Measurements from ENCODE around the gene HIPK4. TPM values are rescaled to one million over a fixed set of nuclear protein-coding genes. Genes with fewer than 3 reads are reported as not detected.

Gene HIPK4
- total RNA-seq, 1 experiment from 2014 or later: 0.74 TPM

DNA sequence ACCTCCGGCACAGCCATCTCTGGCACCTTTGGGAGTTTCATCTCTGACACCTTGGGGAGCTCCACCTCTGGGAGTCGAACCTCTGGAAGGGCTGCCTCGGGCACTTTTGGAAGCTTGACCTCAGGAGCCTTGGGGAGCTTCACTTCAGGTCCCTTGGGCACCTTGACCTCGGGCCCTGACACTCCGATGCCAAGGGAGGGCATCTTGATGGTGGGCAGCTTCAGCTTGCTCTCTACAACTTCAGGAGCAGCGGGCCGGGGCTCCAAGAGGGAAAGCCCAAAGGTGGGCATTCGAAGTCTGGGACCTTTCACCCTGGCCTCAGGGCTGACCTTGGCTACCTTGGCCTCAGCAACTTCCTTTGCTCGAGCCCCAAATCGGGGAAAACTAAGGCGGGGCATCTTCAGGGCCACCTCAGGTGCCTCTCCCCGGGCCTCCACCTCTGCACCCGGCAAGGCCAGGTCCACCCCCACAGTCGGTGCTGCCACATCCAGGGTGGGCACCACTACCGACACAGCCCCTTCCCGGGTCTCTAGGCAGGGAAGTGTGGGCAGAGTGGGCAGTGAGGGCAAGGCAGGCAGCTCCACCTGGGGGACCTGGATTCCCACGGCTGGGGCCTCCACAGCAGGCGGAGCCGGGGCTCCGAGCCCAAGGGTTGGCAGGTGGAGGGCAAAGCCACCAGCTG is 7.0 kb upstream of the HIPK4 start:
- no peak overlapping the region for H2AFZ ChIP-seq (ENCODE audit: low read depth, low read length, poor library complexity, severe bottlenecking)
- intact Hi-C loops (cut with micrococcal nuclease): no loop called here
- no peaks in the 10 kb centered on the region for H3K79me2 ChIP-seq (ENCODE audit: insufficient read depth, low read length)
- no peaks in the 10 kb centered on the region for H4K20me1 ChIP-seq (ENCODE audit: insufficient read depth)
- no peak overlapping the region for H3K27ac ChIP-seq (ENCODE audit: low read depth, low read length)
- ChIA-PET CTCF (no interaction called here), RAD21 (ENCODE audit: low non-redundant PET in 1 of 2, low total read pairs in 2 of 2, uncharacterized antibody in 2 of 2, unreplicated experiment in 2 of 2) (no interaction called here), POLR2A (no interaction called here)
- H3K4me2 ChIP-seq (ENCODE audit: low read length): no peak overlapping the region
- no peak for DNase-seq (ENCODE audit: low read depth, low spot score)
- H3K9me2 ChIP-seq (ENCODE audit: insufficient read depth): no peaks in the 10 kb centered on the region
- ATAC-seq: no peak
- no peaks in the 10 kb centered on the region for H3K9me3 ChIP-seq (ENCODE audit: control insufficient read depth in 1 of 2, insufficient read depth in 1 of 2, low read depth in 1 of 2, low read length in 2 of 2)
- no peak overlapping the region for H3K9ac ChIP-seq (ENCODE audit: low read length)
- no peak for TF ChIP-seq EZH2phosphoT487 (IDR thresholded peaks at IDR 0.05; ENCODE audit: borderline replicate concordance)
- H3K4me1 ChIP-seq (ENCODE audit: control insufficient read depth in 1 of 2, insufficient read depth in 2 of 2, low read length in 2 of 2): peaks cover 14 to 33% of the 10 kb centered on the region in 2 experiments
- H3K4me3 ChIP-seq (replicated peaks in 1 of 2; ENCODE audit: low read depth in 1 of 2, low read length in 2 of 2): no peak overlapping the region
- no TSS peak for BruUV-seq (replicated peaks)
- no peaks in the 10 kb centered on the region for H3K36me3 ChIP-seq (ENCODE audit: control insufficient read depth in 1 of 2, insufficient read depth in 2 of 2, low read length in 2 of 2)
- H3K27me3 ChIP-seq (ENCODE audit: insufficient read depth, low read length): no peaks in the 10 kb centered on the region

DNA sequence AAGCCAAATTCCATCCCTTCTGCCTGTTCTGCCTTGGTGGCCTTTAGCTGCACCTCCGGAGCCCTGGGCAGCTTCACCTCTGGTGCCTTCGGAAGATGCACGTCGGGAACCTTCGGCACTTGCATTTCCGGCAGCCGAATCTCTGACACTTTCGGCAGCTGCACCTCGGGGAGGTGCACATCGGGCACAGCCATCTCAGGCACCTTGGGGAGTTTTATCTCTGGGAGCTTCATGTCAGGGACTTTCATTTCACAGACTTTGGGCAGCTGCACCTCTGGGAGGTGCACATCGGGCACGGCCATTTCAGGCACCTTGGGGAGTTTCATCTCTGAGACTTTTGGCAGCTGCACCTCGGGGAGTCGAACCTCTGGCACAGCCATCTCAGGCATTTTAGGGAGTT is 6.0 kb upstream of the HIPK4 start:
- Histone ChIP-seq H3K27ac (ENCODE audit: low read depth, low read length) (no peak overlapping the region), H3K4me3 (replicated peaks in 1 of 2; ENCODE audit: low read depth in 1 of 2, low read length in 2 of 2) (no peak overlapping the region), H4K20me1 (ENCODE audit: insufficient read depth) (no peaks in the 10 kb centered on the region), H3K27me3 (ENCODE audit: insufficient read depth, low read length) (no peaks in the 10 kb centered on the region), H3K4me1 (ENCODE audit: control insufficient read depth in 1 of 2, insufficient read depth in 2 of 2, low read length in 2 of 2) (peaks cover 15 to 34% of the 10 kb centered on the region in 2 experiments), H3K79me2 (ENCODE audit: insufficient read depth, low read length) (no peaks in the 10 kb centered on the region), H3K36me3 (ENCODE audit: control insufficient read depth in 1 of 2, insufficient read depth in 2 of 2, low read length in 2 of 2) (no peaks in the 10 kb centered on the region), H3K9me2 (ENCODE audit: insufficient read depth) (no peaks in the 10 kb centered on the region), H3K9me3 (ENCODE audit: control insufficient read depth in 1 of 2, insufficient read depth in 1 of 2, low read depth in 1 of 2, low read length in 2 of 2) (no peaks in the 10 kb centered on the region), H3K4me2 (ENCODE audit: low read length) (no peak overlapping the region), H3K9ac (ENCODE audit: low read length) (no peak overlapping the region), H2AFZ (ENCODE audit: low read depth, low read length, poor library complexity, severe bottlenecking) (no peak overlapping the region)
- POLR2A ChIA-PET: no interaction called here
- no TSS peak for BruUV-seq (replicated peaks)
- no peak for DNase-seq (ENCODE audit: low read depth, low spot score)
- RAD21 ChIA-PET (ENCODE audit: low non-redundant PET in 1 of 2, low total read pairs in 2 of 2, uncharacterized antibody in 2 of 2, unreplicated experiment in 2 of 2): no interaction called here
- CTCF ChIA-PET: interaction anchor here (1.7 kb wide), 1 partner anchor 25 kb away, joined by 6 read pairs; no protein-coding TSS in a partner anchor
- intact Hi-C loops (cut with micrococcal nuclease): no loop called here
- ATAC-seq: no peak
- TF ChIP-seq SP1 (IDR thresholded peaks at IDR 0.05; ENCODE audit: low read depth) (no peak), EZH2 (IDR thresholded peaks at IDR 0.05) (no peak), YY1 (IDR thresholded peaks at IDR 0.05; ENCODE audit: extremely low read depth, insufficient replicate concordance, low read depth, low read length) (no peak), TCF7L2 (IDR thresholded peaks at IDR 0.05; ENCODE audit: borderline replicate concordance, extremely low read depth, insufficient read depth, insufficient read length) (no peak), FOSL1 (IDR thresholded peaks at IDR 0.05; ENCODE audit: low read depth) (no peak), CEBPB (IDR thresholded peaks at IDR 0.05; ENCODE audit: low read depth) (no peak), EGR1 (IDR thresholded peaks at IDR 0.05; ENCODE audit: low read depth) (no peak), POLR2AphosphoS5 (IDR thresholded peaks at IDR 0.05; ENCODE audit: low read depth, low read length) (no peak), EZH2phosphoT487 (IDR thresholded peaks at IDR 0.05; ENCODE audit: borderline replicate concordance) (no peak), POLR2A (IDR thresholded peaks at IDR 0.05; ENCODE audit: borderline replicate concordance, extremely low read depth, insufficient read depth, insufficient read length) (no peak)
- TF ChIP-seq, protein P1, sequence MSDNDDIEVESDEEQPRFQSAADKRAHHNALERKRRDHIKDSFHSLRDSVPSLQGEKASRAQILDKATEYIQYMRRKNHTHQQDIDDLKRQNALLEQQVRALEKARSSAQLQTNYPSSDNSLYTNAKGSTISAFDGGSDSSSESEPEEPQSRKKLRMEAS (IDR thresholded peaks at IDR 0.05): no peak
- TF ChIP-seq, protein P2, sequence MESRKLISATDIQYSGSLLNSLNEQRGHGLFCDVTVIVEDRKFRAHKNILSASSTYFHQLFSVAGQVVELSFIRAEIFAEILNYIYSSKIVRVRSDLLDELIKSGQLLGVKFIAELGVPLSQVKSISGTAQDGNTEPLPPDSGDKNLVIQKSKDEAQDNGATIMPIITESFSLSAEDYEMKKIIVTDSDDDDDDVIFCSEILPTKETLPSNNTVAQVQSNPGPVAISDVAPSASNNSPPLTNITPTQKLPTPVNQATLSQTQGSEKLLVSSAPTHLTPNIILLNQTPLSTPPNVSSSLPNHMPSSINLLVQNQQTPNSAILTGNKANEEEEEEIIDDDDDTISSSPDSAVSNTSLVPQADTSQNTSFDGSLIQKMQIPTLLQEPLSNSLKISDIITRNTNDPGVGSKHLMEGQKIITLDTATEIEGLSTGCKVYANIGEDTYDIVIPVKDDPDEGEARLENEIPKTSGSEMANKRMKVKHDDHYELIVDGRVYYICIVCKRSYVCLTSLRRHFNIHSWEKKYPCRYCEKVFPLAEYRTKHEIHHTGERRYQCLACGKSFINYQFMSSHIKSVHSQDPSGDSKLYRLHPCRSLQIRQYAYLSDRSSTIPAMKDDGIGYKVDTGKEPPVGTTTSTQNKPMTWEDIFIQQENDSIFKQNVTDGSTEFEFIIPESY (IDR thresholded peaks at IDR 0.05; ENCODE audit: extremely low read depth, insufficient replicate concordance, low read length): no peak
- TF ChIP-seq, protein P3, sequence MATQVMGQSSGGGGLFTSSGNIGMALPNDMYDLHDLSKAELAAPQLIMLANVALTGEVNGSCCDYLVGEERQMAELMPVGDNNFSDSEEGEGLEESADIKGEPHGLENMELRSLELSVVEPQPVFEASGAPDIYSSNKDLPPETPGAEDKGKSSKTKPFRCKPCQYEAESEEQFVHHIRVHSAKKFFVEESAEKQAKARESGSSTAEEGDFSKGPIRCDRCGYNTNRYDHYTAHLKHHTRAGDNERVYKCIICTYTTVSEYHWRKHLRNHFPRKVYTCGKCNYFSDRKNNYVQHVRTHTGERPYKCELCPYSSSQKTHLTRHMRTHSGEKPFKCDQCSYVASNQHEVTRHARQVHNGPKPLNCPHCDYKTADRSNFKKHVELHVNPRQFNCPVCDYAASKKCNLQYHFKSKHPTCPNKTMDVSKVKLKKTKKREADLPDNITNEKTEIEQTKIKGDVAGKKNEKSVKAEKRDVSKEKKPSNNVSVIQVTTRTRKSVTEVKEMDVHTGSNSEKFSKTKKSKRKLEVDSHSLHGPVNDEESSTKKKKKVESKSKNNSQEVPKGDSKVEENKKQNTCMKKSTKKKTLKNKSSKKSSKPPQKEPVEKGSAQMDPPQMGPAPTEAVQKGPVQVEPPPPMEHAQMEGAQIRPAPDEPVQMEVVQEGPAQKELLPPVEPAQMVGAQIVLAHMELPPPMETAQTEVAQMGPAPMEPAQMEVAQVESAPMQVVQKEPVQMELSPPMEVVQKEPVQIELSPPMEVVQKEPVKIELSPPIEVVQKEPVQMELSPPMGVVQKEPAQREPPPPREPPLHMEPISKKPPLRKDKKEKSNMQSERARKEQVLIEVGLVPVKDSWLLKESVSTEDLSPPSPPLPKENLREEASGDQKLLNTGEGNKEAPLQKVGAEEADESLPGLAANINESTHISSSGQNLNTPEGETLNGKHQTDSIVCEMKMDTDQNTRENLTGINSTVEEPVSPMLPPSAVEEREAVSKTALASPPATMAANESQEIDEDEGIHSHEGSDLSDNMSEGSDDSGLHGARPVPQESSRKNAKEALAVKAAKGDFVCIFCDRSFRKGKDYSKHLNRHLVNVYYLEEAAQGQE (IDR thresholded peaks at IDR 0.05; ENCODE audit: low read depth): no peak

All from HCT116 (cell line).